HCEC 1CT (cell line): Measurements from ENCODE around the gene ATG5.

Experiments used
- DNase-seq: peaks from one replicate; pipeline ENCODE4 v3.0.0-alpha.2; 2017

ATG5 gene

DNA sequence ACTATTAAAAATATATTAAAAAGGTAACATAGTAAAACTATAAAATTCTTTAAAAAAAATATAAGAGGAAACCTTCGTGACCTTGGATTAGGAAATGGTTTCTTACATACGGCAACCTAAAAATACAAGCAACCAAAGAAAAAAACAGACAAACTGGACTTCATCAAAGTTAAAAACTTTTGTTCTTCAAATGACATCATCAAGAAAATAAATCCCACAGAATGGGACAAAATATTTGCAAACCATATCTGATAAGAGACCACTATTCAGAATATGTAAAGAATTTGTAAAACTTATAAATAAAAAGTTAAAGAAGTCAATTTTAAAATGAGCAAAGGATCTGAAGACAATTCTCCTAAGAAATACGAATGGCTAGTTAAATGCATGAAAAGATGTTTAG, 110.0 kb downstream of the ATG5 start:
- DNase-seq = no peak

DNA sequence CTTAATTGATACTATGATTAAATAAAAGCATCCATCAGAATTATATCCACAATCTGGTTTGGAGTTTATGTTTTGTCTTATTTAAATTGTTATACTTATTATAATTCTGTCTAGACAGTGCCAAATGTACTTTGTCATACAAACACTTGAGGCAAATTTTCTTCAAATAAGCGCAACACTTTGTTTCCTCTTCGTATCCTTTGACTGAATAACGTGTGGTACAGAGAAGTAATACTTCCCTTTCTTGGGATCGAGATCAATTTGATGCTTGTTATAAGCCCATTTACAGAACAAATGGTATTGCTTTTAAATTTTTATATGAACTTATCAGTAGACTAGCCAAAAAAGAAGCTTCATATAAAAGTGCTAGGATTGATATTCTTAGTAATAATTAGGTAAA, 111.0 kb downstream of the ATG5 start:
- DNase-seq = no peak

DNA sequence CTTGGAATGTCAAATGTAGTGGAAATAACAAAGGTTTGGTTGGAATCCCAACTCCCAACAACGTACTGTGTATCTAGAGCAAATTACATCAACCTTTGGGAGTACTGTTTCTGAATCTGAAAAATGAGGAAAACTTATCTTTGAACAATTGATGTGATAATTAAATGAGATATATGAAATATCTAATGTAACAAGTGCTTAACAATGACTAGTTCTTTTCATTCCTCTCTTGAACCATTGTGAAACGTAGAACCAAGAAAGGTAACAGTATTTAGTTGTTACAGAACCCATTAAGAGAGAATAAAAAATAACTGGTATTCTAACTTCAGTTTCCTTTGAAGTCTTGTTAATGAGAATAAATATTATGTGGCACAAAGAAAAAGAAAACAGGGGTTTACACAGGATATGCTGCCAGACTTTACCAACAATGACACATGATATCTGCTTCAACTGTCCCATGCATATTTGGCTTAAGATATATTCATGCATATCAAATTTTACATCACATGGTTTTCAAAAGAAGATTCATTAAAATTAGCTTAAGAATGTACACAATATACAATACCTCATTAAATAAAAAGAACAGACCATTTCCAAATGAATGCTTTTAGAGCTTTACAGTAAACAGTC, 111.8 kb downstream of the ATG5 start:
- DNase-seq = no peak

GRCh38 chr6:106212576-106212975, 113.0 kb downstream of the ATG5 start:
- DNase-seq = no peak

GRCh38 chr6:106206905-106207304, 118.7 kb downstream of the ATG5 start:
- DNase-seq = no peak

DNA sequence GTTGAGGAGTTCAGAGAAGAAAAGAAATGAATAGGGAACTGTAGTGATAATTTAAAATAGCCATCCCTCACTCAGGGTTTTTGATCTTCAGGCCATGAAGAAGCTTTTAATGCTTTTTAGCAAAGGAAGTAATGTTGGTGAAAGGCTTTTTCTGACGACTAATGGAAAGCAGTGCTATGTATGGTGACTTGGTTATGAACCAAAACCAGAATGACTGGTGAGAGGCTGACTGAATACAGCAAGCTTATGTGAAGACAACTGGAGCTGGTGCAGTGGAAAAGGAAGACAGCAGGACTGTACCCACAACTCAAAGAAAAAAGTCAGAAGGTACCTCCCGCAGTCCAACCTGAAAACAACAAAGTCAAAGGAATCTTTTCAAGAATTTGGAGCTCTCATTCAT, 120.6 kb downstream of the ATG5 start:
- DNase-seq = no peak

DNA sequence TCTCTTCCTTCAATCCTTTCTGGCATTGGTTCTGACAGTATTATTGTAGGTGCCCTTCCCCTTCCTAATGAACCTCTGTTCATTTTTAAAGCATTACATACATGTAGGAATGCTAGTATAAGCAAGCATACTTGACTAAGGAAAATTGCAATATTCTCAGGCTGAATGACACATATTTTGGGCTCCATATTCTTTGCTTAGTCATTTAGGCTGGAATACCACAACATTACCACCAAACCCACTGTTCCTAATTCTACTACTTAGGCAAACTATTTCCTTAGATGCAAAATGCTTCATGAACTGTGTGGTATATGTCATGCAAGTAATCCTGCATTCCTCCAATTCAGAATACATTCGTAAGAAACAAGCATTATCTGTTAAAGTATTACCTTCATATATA, 125.6 kb downstream of the ATG5 start:
- peak; percentile 94 for DNase-seq

- no peak for DNase-seq
Observed at GRCh38 chr6:106199331-106199730, 126.2 kb downstream of the ATG5 start.

DNA sequence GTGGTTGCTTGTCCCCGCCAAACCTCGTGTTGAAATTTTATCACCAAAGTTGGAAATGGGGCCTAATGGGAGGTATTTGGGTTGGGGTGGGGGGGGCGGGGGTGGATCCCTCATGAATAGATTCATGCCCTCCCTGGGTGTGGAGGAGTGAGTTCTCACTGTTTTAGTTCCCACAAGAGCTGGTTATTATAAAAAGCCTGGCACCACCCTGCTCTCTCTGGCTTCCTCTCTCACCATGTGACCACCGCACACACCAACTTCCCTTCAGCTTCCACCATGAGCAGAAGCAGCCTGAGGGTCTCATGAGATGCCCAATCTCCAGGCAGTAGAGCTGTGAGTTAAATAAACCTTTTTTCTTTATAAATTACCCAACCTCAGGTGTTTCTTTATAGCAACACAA, 128.1 kb downstream of the ATG5 start:
- no peak for DNase-seq

GRCh38 chr6:106194949-106195921, 130.3 kb downstream of the ATG5 start:
- peak; percentile 80 for DNase-seq

DNA sequence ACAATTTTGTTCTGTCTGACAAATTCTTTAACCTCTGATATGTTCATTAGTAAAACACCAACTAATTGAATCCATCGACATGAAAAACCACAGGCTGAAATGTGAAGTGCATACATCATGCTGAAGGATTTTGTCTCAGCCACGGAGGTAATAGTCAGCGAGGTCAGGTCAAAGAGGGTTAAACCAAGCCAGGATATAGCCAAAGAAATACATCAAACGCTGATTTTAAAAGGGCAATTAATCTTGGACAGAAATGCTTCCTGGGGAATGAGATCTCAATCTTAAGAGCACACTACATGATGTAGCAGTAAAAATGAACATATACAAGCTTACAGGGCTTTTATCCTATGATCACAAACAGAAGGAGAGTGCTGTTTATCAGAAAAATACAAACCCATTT, 132.7 kb downstream of the ATG5 start:
- DNase-seq = peak; percentile 83

DNA sequence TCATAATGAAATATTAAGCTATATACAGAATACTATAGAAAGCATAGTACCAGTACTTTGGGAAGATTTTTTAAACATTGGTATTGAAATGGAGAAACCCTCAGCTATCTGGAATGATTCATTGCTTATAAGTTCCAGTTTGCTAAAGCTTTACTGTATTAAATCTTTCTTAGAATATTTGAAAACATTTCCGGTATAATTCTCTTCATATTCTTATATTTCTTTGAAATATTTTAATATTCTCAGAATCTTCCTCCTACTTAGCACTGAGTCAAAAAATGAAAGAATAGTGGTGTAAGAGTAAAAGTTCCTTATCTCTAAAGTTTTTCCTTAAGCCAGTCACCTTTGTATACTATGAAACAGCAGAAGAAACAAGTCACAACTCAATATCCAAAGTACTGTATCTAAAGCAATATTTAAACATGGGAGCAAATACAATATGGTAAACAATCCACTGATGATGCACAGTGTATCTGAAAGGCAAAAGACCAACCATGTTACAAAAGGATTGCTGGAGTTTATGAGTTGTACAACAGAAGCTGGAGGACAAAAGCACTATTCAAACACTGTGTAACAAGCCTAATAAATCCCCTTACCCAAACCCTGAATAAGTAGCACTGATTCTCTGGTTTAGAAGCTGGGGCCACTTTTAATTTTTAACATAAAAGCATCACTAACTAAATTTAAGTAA, 137.3 kb downstream of the ATG5 start:
- no peak for DNase-seq

DNA sequence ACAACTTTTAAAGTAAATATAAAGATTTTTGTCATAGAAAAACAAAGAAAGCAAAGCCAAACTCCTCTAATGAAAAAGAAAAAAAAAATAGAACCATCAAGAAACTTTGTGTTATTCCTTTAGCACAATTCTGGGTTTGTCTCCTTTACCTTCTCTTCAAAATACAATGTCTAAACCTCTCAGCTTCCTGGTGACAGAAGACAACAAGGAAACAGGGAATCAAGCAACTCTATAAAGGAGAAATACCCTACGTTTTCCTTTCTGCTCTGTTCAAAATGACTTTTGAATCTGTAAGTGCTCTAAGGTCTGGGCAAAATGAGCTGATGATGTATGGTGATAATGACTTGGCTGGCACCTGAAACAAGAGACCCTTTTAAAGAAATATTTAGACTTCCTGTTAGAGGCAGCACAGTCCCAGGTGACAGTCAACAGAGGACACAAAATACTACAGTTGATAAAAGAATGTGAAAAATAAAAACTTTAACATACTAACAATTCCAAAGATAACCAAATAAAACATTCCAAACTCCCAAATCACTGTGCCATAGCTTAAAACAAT, 138.1 kb downstream of the ATG5 start:
- DNase-seq = no peak

DNA sequence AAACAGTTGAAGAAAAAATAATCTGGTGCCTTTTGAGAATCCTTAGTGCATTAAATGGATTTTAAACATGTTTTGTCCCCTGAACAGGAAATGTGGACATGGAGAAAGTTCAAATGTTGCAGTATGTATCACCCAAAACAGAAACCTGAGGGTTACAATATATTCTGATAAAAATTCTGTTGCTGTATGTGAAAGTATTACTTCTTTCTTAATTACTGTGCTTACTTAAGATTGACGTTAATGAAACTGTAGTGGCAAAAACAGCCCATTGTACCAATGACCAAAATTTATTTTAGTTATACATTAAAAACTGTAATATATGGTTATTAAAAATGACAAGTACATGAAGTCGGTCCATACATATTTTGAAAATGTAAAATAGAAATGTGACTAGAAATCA, 138.8 kb downstream of the ATG5 start:
- no peak for DNase-seq

- DNase-seq = no peak
Observed at GRCh38 chr6:106186172-106186571, 139.4 kb downstream of the ATG5 start.

GRCh38 chr6:106185615-106186014, 139.9 kb downstream of the ATG5 start:
- DNase-seq = no peak

DNA sequence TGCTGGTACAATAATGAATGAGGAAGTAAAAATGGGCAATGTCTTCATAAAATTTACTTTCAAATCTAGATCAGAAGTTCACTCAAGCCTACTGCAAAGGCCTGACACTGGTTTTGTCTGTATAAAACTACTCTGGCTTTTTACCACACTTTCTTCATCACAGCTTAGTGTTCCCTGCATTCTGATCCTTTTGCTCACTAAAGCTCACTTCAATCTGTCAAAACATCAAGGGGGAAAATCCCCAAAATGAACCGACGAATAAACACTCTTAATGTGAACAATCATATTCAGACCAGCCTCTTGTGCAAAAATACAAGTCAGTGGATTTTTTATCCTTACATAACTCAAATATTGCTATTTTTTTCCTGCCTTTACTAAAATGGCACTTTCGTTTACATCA, 140.9 kb downstream of the ATG5 start:
- DNase-seq = peak; percentile 54

- no peak for DNase-seq
Observed at GRCh38 chr6:106183430-106183829, 142.1 kb downstream of the ATG5 start.

DNA sequence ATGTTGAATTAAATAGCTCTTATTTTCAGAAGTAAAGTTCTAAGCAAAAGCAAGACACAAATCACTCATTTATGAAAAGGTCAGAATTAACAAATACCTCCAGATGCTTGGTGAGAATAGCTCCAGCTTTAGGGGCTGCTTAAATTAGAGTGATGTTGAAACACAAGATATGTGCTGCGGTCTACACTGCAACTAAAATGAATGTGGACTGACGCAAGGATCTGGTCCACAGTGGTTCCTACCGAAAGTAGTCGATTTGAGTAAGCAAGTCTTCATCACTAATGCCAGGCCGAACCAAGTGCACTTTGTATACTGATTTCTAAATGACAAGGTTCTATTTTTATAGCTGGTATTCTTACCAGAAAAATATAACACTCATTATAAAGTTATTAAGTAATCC, 143.1 kb downstream of the ATG5 start:
- DNase-seq = no peak

GRCh38 chr6:106181664-106182418, 143.7 kb downstream of the ATG5 start:
- DNase-seq = peak; percentile 87

- DNase-seq = no peak
Observed at GRCh38 chr6:106180208-106180607, 145.4 kb downstream of the ATG5 start.

GRCh38 chr6:106178900-106179299, 146.7 kb downstream of the ATG5 start:
- no peak for DNase-seq

- no peak for DNase-seq
Observed at GRCh38 chr6:106177786-106178185, 147.8 kb downstream of the ATG5 start.
